Measurements from ENCODE around the gene LPCAT2. TPM values are rescaled to one million over a fixed set of nuclear protein-coding genes. Genes with fewer than 3 reads are reported as not detected.

LPCAT2 gene
- total RNA-seq, 1 donor, result 23.5 TPM

DNA sequence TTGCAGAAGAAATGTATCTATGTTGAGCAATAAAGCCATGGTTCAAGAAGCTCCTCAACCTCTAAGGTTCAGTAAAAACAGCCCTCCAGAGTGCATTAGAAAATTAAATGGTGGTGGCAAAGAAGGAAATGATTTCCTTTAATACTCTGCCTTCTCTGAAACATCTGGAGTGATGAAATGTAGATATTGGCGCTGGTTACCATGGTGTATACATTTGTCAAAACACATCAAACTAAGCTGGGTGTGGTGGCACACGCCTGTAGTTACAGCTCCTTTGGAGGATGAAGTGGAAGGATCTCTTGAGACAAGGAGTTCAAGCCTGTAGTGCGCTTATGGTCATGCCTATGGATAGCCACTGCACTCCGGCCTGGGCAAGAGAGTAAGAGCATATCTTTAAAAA lies 63.6 kb downstream of the LPCAT2 start:
- no peaks in the 10 kb centered on the region for H3K27me3 ChIP-seq (ENCODE audit: insufficient read depth, low read length)

DNA sequence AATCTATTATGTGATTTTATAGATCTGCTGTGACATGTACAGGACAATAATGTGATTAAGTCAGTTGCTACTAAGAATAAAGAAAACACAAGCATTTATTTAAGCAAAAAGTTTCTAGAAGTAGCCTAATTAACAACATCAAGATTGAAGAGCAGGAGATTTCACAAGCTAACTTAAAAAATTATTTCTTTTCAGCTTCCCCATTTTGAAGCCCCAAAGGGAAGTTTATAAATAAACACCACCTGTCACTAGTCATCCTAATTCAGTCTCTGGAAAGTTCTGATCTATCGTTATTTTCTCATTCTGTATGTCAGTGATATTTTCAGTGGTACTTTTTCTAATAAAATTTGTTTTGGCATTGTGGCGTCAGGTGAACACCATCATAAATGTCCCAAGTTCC lies 65.9 kb downstream of the LPCAT2 start:
- DNase-seq (ENCODE audit: insufficient read length, low spot score, missing footprints), result no peak
- H3K4me1 ChIP-seq (ENCODE audit: insufficient read depth, low read length), result no peaks in the 10 kb centered on the region
- H3K36me3 ChIP-seq (ENCODE audit: insufficient read depth, low read length), result peaks cover 33% of the 10 kb centered on the region
- H3K4me2 ChIP-seq (ENCODE audit: insufficient read depth, low read length), result no peak overlapping the region
- no peaks in the 10 kb centered on the region for H3K9me3 ChIP-seq (ENCODE audit: low read depth, low read length)
- no peaks in the 10 kb centered on the region for H3K79me2 ChIP-seq (ENCODE audit: insufficient read depth, low read length)
- H3K27me3 ChIP-seq (ENCODE audit: insufficient read depth, low read length), result no peaks in the 10 kb centered on the region
- H3K27ac ChIP-seq (ENCODE audit: low read depth, low read length), result no peak overlapping the region
- H3K4me3 ChIP-seq (ENCODE audit: insufficient read depth, low read length), result no peak overlapping the region
- peaks cover 8% of the 10 kb centered on the region for H4K20me1 ChIP-seq (ENCODE audit: insufficient read depth, low read length)
- TF ChIP-seq, protein P1, sequence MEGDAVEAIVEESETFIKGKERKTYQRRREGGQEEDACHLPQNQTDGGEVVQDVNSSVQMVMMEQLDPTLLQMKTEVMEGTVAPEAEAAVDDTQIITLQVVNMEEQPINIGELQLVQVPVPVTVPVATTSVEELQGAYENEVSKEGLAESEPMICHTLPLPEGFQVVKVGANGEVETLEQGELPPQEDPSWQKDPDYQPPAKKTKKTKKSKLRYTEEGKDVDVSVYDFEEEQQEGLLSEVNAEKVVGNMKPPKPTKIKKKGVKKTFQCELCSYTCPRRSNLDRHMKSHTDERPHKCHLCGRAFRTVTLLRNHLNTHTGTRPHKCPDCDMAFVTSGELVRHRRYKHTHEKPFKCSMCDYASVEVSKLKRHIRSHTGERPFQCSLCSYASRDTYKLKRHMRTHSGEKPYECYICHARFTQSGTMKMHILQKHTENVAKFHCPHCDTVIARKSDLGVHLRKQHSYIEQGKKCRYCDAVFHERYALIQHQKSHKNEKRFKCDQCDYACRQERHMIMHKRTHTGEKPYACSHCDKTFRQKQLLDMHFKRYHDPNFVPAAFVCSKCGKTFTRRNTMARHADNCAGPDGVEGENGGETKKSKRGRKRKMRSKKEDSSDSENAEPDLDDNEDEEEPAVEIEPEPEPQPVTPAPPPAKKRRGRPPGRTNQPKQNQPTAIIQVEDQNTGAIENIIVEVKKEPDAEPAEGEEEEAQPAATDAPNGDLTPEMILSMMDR (IDR thresholded peaks at IDR 0.05; ENCODE audit: extremely low read depth, low read depth, low read length), result no peak
- no peak overlapping the region for H2AFZ ChIP-seq (ENCODE audit: low read length)

More for the DNA sequence above, 63.6 kb downstream of the LPCAT2 start:
- Histone ChIP-seq H3K79me2 (ENCODE audit: insufficient read depth, low read length) (no peaks in the 10 kb centered on the region), H3K4me3 (ENCODE audit: insufficient read depth, low read length) (no peak overlapping the region), H3K9me3 (ENCODE audit: low read depth, low read length) (no peaks in the 10 kb centered on the region), H3K36me3 (ENCODE audit: insufficient read depth, low read length) (peaks cover 13% of the 10 kb centered on the region), H3K4me1 (ENCODE audit: insufficient read depth, low read length) (peaks cover 18% of the 10 kb centered on the region), H3K27ac (ENCODE audit: low read depth, low read length) (no peak overlapping the region), H4K20me1 (ENCODE audit: insufficient read depth, low read length) (peaks cover 6% of the 10 kb centered on the region), H2AFZ (ENCODE audit: low read length) (no peak overlapping the region), H3K4me2 (ENCODE audit: insufficient read depth, low read length) (no peak overlapping the region)
- no peak for DNase-seq (ENCODE audit: insufficient read length, low spot score, missing footprints)
- TF ChIP-seq, protein P1 (IDR thresholded peaks at IDR 0.05; ENCODE audit: extremely low read depth, low read depth, low read length), result no peak

DNA sequence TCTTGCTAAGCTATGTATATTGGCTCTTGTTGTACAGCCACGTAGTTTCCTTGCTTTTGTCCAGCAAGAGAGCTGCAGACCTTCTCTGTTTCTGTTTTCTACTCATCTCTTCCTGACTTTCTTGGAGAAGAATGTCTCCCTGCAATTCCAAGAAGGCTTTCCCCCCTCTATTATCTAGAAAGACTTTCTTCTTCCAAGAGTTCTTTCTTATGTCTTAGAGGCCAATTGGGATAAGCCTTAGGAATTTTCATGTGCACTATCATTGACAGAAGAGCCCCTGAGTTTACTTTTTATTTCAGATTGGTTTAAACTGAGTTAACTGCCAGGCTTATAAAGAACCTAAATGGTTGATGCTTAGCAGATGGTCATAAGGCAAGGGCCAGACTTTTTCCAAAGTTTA lies 66.6 kb downstream of the LPCAT2 start:
- no peak overlapping the region for H3K27ac ChIP-seq (ENCODE audit: low read depth, low read length)
- H3K36me3 ChIP-seq (ENCODE audit: insufficient read depth, low read length), result peaks cover 39% of the 10 kb centered on the region
- H3K4me2 ChIP-seq (ENCODE audit: insufficient read depth, low read length), result no peak overlapping the region
- H3K4me3 ChIP-seq (ENCODE audit: insufficient read depth, low read length), result no peak overlapping the region
- no peaks in the 10 kb centered on the region for H3K79me2 ChIP-seq (ENCODE audit: insufficient read depth, low read length)
- TF ChIP-seq, protein P1 (IDR thresholded peaks at IDR 0.05; ENCODE audit: extremely low read depth, low read depth, low read length), result no peak
- H3K27me3 ChIP-seq (ENCODE audit: insufficient read depth, low read length), result no peaks in the 10 kb centered on the region
- peaks cover 8% of the 10 kb centered on the region for H4K20me1 ChIP-seq (ENCODE audit: insufficient read depth, low read length)
- no peak for DNase-seq (ENCODE audit: insufficient read length, low spot score, missing footprints)
- H3K4me1 ChIP-seq (ENCODE audit: insufficient read depth, low read length), result no peaks in the 10 kb centered on the region
- no peak overlapping the region for H2AFZ ChIP-seq (ENCODE audit: low read length)
- no peaks in the 10 kb centered on the region for H3K9me3 ChIP-seq (ENCODE audit: low read depth, low read length)

DNA sequence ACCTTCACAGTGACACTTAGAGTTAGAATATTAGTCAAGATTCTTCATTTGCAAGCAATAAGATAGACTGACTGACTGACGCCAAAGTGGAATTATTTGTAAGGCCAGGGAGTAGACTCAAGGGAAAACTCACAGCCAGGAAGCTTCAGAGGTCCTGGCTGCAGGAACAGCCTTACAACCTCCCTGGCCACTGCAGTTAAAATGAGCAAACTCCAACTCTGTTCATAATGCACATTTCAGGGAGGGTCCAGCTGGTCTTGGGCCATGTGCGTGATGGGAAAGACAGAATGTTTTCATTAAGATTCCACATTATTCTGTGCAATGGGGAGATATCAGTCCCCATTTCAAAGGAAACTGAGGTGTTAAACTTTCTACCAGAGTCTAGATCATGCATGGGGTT lies 67.5 kb downstream of the LPCAT2 start:
- H3K79me2 ChIP-seq (ENCODE audit: insufficient read depth, low read length), result no peaks in the 10 kb centered on the region
- H4K20me1 ChIP-seq (ENCODE audit: insufficient read depth, low read length), result peaks cover 8% of the 10 kb centered on the region
- peaks cover 39% of the 10 kb centered on the region for H3K36me3 ChIP-seq (ENCODE audit: insufficient read depth, low read length)
- H3K4me3 ChIP-seq (ENCODE audit: insufficient read depth, low read length), result no peak overlapping the region
- H3K9me3 ChIP-seq (ENCODE audit: low read depth, low read length), result no peaks in the 10 kb centered on the region
- TF ChIP-seq, protein P1 (IDR thresholded peaks at IDR 0.05; ENCODE audit: extremely low read depth, low read depth, low read length), result no peak
- no peak overlapping the region for H2AFZ ChIP-seq (ENCODE audit: low read length)
- no peak for DNase-seq (ENCODE audit: insufficient read length, low spot score, missing footprints)
- H3K4me2 ChIP-seq (ENCODE audit: insufficient read depth, low read length), result no peak overlapping the region
- no peaks in the 10 kb centered on the region for H3K27me3 ChIP-seq (ENCODE audit: insufficient read depth, low read length)
- no peak overlapping the region for H3K27ac ChIP-seq (ENCODE audit: low read depth, low read length)
- H3K4me1 ChIP-seq (ENCODE audit: insufficient read depth, low read length), result no peaks in the 10 kb centered on the region
